Right lobe of liver (tissue), 4 donors: ENCODE measurements around the gene GNAZ.

Experiments
- POLR2A ChIP-seq: fragments of 450-650 bp; IDR thresholded peaks from one replicate; pipeline ENCODE4 v1.6.1; 2017; ENCODE audit warnings: antibody characterized with exemption, mild to moderate bottlenecking
- TF ChIP-seq, protein P1 (sequence below), 4 donors: fragments of 200-600 bp in 3 of 4; fragments of 450-650 bp in 1 of 4; IDR thresholded peaks; one replicate each; pipeline versions ENCODE4 v1.5.1 to v1.8.0; 2016 to 2022; ENCODE audit warnings: antibody characterized with exemption in 4 of 4, mild to moderate bottlenecking in 2 of 4
- donor health status: DM: no; HTN: no; CAD: no.
- donor health status: DM: no; HTN: no; CAD: no.
- donor health status: DM: no; HTN: yes; CAD: no.

DNA sequence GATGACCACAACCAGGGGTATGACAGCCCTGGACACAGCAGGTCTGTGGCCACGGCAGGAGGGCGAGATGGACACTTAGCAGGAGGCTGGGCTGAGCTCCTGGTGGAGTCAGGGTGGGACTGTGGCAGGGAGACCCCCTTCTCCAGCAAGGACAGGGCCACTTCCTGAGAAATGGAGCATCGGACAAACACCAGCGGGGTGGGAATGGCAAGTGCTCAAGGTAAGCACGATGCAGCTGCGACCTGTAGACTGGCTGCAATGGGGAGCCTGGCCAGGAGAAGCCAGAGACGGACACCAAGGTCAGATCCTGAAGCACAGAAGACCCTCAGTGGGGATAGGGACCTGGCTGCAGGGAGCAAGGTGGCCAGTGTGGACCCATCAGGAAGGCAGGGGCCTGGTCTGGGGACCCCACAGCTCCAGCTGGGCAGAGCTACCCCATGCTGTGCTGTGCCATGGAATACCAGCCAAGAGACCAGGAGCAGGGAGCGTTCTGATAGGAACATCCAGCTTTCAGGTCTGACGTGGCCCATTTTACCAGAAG is 42.2 kb downstream of the GNAZ start:
- TF ChIP-seq, protein P1, sequence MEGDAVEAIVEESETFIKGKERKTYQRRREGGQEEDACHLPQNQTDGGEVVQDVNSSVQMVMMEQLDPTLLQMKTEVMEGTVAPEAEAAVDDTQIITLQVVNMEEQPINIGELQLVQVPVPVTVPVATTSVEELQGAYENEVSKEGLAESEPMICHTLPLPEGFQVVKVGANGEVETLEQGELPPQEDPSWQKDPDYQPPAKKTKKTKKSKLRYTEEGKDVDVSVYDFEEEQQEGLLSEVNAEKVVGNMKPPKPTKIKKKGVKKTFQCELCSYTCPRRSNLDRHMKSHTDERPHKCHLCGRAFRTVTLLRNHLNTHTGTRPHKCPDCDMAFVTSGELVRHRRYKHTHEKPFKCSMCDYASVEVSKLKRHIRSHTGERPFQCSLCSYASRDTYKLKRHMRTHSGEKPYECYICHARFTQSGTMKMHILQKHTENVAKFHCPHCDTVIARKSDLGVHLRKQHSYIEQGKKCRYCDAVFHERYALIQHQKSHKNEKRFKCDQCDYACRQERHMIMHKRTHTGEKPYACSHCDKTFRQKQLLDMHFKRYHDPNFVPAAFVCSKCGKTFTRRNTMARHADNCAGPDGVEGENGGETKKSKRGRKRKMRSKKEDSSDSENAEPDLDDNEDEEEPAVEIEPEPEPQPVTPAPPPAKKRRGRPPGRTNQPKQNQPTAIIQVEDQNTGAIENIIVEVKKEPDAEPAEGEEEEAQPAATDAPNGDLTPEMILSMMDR (IDR thresholded peaks at IDR 0.05), result no peak
- TF ChIP-seq POLR2A, result no peak
